HepG2 (cell line): Measurements from ENCODE around the gene COL18A1. TPM values are rescaled to one million over a fixed set of nuclear protein-coding genes. Genes with fewer than 3 reads are reported as not detected.

Experiments used
- ATAC-seq: fragments of 200-7000 bp; cut with Tn5 transposase; 3 replicates; pipeline ENCODE4 v1.9.1; 2020; ENCODE audit warnings: mild to moderate bottlenecking, moderate library complexity
- BruUV-seq: library from RNA; stranded (reverse); fragments of 400-500 nt; replicated peaks from 2 replicates; lab custom pipeline; 2021; lab: Mats Ljungman, UMichigan
- CTCF ChIA-PET: fragments of 300-600 bp; formaldehyde crosslinking; extraction: SDS; loops from one replicate; lab custom pipeline; 2021; ENCODE audit warnings: low total read pairs, inconsistent platforms, low intra/inter-chr PET ratio; lab: Yijun Ruan, JAX
- POLR2A ChIA-PET: fragments of 350-600 bp; sonication (Branson Sonifier 250); formaldehyde crosslinking; loops from one replicate; lab custom pipeline; 2020; ENCODE audit warnings: antibody characterized with exemption, inconsistent platforms; lab: Yijun Ruan, JAX
- DNase-seq: peaks from one replicate; pipeline ENCODE4 v3.0.0-alpha.2; 2015; ENCODE audit warnings: low spot score
- FAIRE-seq: peaks from 3 replicates; lab custom pipeline; 2011; peaks lifted over from hg19 to GRCh38; lab: Jason Lieb, UNC
- H2AFZ ChIP-seq: one replicate; pipeline ENCODE4 v1.6.1; 2011; ENCODE audit warnings: low read length, inconsistent platforms
- H3K27ac ChIP-seq: fragments of 300-600 bp; 3 replicates; pipeline ENCODE4 v1.8.0; 2011; ENCODE audit warnings: mixed run types, mild to moderate bottlenecking, mixed read lengths, low read length, inconsistent platforms; ENCODE audit not compliant: insufficient read depth; ENCODE audit errors: extremely low read length
- H3K27me3 ChIP-seq, 2 experiments: fragments of 200-600 bp in 1 of 2; 2 replicates in 1 of 2; 3 replicates in 1 of 2; pipeline versions ENCODE4 v1.6.0 to v1.8.0; 2011; ENCODE audit warnings: low read length in 2 of 2, mild to moderate bottlenecking in 2 of 2, moderate library complexity in 2 of 2, inconsistent platforms in 1 of 2; ENCODE audit not compliant: insufficient read depth in 2 of 2, control insufficient read depth in 1 of 2
- H3K36me3 ChIP-seq, 2 experiments: fragments of 200-600 bp in 1 of 2; replicated peaks in 1 of 2; 2 replicates in 1 of 2; 3 replicates in 1 of 2; pipeline versions ENCODE4 v1.5.1 to v1.8.0; 2011; ENCODE audit warnings: low read length in 2 of 2, inconsistent platforms in 1 of 2; ENCODE audit not compliant: insufficient read depth in 2 of 2, control insufficient read depth in 1 of 2
- H3K4me1 ChIP-seq: 2 replicates; pipeline ENCODE4 v1.5.1; 2012; ENCODE audit warnings: low read length, inconsistent platforms; ENCODE audit not compliant: insufficient read depth
- H3K4me2 ChIP-seq: 2 replicates; pipeline ENCODE4 v1.6.0; 2011; ENCODE audit warnings: low read depth, low read length, inconsistent platforms
- H3K4me3 ChIP-seq, 3 experiments: fragments of 200-600 bp in 1 of 3; sonication (generic), shearing (Covaris generic) in 1 of 3; replicated peaks in 1 of 3; 2 replicates each; pipeline ENCODE4 v1.5.1; 2011 to 2016; ENCODE audit warnings: low read length in 3 of 3, inconsistent platforms in 2 of 3, low read depth in 2 of 3, mild to moderate bottlenecking in 2 of 3, control low read depth in 1 of 3, mixed read lengths in 1 of 3; ENCODE audit not compliant: insufficient read depth in 1 of 3
- H3K79me2 ChIP-seq: one replicate; pipeline ENCODE4 v1.6.1; 2011; ENCODE audit warnings: low read length, inconsistent platforms; ENCODE audit not compliant: insufficient read depth
- H3K9ac ChIP-seq: 2 replicates; pipeline ENCODE4 v1.6.0; 2011; ENCODE audit warnings: mild to moderate bottlenecking, low read depth, low read length, inconsistent platforms; ENCODE audit not compliant: insufficient read depth
- H3K9me3 ChIP-seq: 2 replicates; pipeline ENCODE4 v1.5.1; 2012; ENCODE audit warnings: mild to moderate bottlenecking, low read length
- H4K20me1 ChIP-seq: 2 replicates; pipeline ENCODE4 v1.6.0; 2011; ENCODE audit warnings: inconsistent platforms, mild to moderate bottlenecking, low read length, moderate library complexity; ENCODE audit not compliant: insufficient read depth
- HNRNPL ChIP-seq: fragments of 200-400 bp; formaldehyde crosslinking; IDR thresholded peaks from 2 replicates; pipeline ENCODE4 v1.6.1; 2017; ENCODE audit warnings: mild to moderate bottlenecking, low read depth, low read length
- HNRNPLL ChIP-seq: fragments of 200-400 bp; formaldehyde crosslinking; IDR thresholded peaks from 2 replicates; pipeline ENCODE4 v1.6.1; 2017; ENCODE audit warnings: mild to moderate bottlenecking, low read depth, low read length; ENCODE audit not compliant: poor library complexity, severe bottlenecking
- MXD1 ChIP-seq: sonication (generic); formaldehyde crosslinking; IDR thresholded peaks from 2 replicates; pipeline ENCODE4 v1.4.0; 2020; ENCODE audit warnings: mild to moderate bottlenecking, missing genetic modification reagents
- NR2C2 ChIP-seq: sonication (generic); formaldehyde crosslinking; IDR thresholded peaks from 2 replicates; pipeline ENCODE4 v1.4.0; 2020; ENCODE audit warnings: missing genetic modification reagents, mild to moderate bottlenecking, moderate library complexity, borderline replicate concordance
- RBFOX2 ChIP-seq: fragments of 200-400 bp; formaldehyde crosslinking; IDR thresholded peaks from 2 replicates; pipeline ENCODE4 v1.6.1; 2017; ENCODE audit warnings: low read depth, mild to moderate bottlenecking, low read length
- SP4 ChIP-seq: sonication (generic); formaldehyde crosslinking; IDR thresholded peaks from 2 replicates; pipeline ENCODE4 v1.8.1; 2023; ENCODE audit warnings: mild to moderate bottlenecking, missing genetic modification reagents
- ZNF414 ChIP-seq: sonication (generic); formaldehyde crosslinking; IDR thresholded peaks from 2 replicates; pipeline ENCODE4 v1.5.0; 2020; ENCODE audit warnings: missing genetic modification reagents
- ZNF788 ChIP-seq: sonication (generic); formaldehyde crosslinking; IDR thresholded peaks from 2 replicates; pipeline ENCODE4 v1.5.0; 2020; ENCODE audit warnings: mild to moderate bottlenecking, missing genetic modification reagents, borderline replicate concordance
- WGBS: methylation state at CpG from one replicate; pipeline ENCODE4 v1.1.6; 2017; ENCODE audit warnings: low lambda C conversion rate; 5-methylcytosine and 5-hydroxymethylcytosine counted together
- in situ Hi-C: cut with HindIII; loops from 2 replicates; pipeline ENCODE4 v1.10.0; 2017; ENCODE audit warnings: low pct_unique_long_range_greater_than_20kb; ENCODE audit not compliant: extremely low pct_ligation_motif_present
- intact Hi-C: fragments of 100-400 bp; cut with micrococcal nuclease; formaldehyde crosslinking; loops from one replicate; pipeline ENCODE4 v1.10.0; 2022; ENCODE audit not compliant: unreplicated experiment
- polyA plus RNA-seq, 8 experiments: library from polyadenylated mRNA; depleted of rRNA in 3 of 8; stranded (reverse) in 7 of 8; unstranded in 1 of 8; fragments of >200 nt; fragmentation: Illumina TruSeq in 4 of 8; extraction: Trizol in 4 of 8; gene quantifications; 2 replicates each; pipeline versions ENCODE4 v1.2.1 to v1.2.3, GENCODE V29; 2011 to 2016; ENCODE audit warnings: low read depth in 4 of 8, missing spikeins in 1 of 8, mixed read lengths in 1 of 8; ENCODE audit not compliant: insufficient read depth in 1 of 8
- total RNA-seq, 5 experiments: library from RNA; depleted of rRNA; stranded (reverse); fragments of >200 nt; fragmentation: Illumina TruSeq; extraction: Trizol; gene quantifications; 2 replicates each; pipeline ENCODE4 v1.2.3, GENCODE V29; 2016; ENCODE audit warnings: low read depth in 1 of 5

COL18A1 gene
- total and polyA plus RNA-seq, 2 of the 13 experiments (the other 11 are each of a cell fraction or from before 2014, with no cell fraction given): 79.0 to 102 TPM

- Histone ChIP-seq H3K27me3 (no peaks in the 10 kb centered on the region), H3K9ac (no peak overlapping the region), H3K79me2 (peaks cover 23% of the 10 kb centered on the region), H3K36me3 (peaks cover 20 to 52% of the 10 kb centered on the region in 2 experiments), H3K9me3 (no peaks in the 10 kb centered on the region), H3K27ac (no peak overlapping the region), H3K4me1 (peaks cover 42% of the 10 kb centered on the region), H3K4me2 (no peak overlapping the region), H3K4me3 (no peak overlapping the region), H2AFZ (no peak overlapping the region), H4K20me1 (no peaks in the 10 kb centered on the region)
- no peak for ATAC-seq
- WGBS: 97% methylated on average over 10 of the region's 43 CpGs
- FAIRE-seq: no peak
- no peak for DNase-seq
- intact Hi-C loops (no loop called here), in situ Hi-C loops (no loop called here)
- BruUV-seq: no TSS peak
- ChIA-PET POLR2A (no interaction called here), CTCF (no interaction called here)
- TF ChIP-seq SP4 (CRISPR knock-in tag) (no peak), RBFOX2 (peak; percentile 28; the same call in 1 of the 2 replicates), ZNF414 (CRISPR knock-in tag) (no peak)
These were observed 70.2 kb downstream of the COL18A1 start for GRCh38 chr21:45475004-45475685.

GRCh38 chr21:45475797-45476570 is 71.0 kb downstream of the COL18A1 start:
- WGBS: 95% methylated on average over 49 of the region's 53 CpGs
- DNase-seq: no peak
- intact Hi-C loops (no loop called here), in situ Hi-C loops (no loop called here)
- CTCF ChIA-PET: no interaction called here
- Histone ChIP-seq H3K9ac (no peak overlapping the region), H3K4me1 (peaks cover 33% of the 10 kb centered on the region), H4K20me1 (no peaks in the 10 kb centered on the region), H3K27me3 (no peaks in the 10 kb centered on the region), H3K4me3 (no peak overlapping the region), H3K4me2 (no peak overlapping the region), H3K36me3 (peaks cover 22 to 52% of the 10 kb centered on the region in 2 experiments), H3K9me3 (no peaks in the 10 kb centered on the region), H2AFZ (no peak overlapping the region), H3K79me2 (peaks cover 19% of the 10 kb centered on the region), H3K27ac (no peak overlapping the region)
- no peak for ATAC-seq
- BruUV-seq: no TSS peak
- POLR2A ChIA-PET: no interaction called here
- FAIRE-seq: no peak
- no peak for TF ChIP-seq MXD1 (CRISPR knock-in tag)
- TF ChIP-seq ZNF788 (CRISPR knock-in tag): no peak
- TF ChIP-seq HNRNPL: no peak
- no peak for TF ChIP-seq HNRNPLL
- no peak for TF ChIP-seq NR2C2 (CRISPR knock-in tag)
